ENCODE results near the gene NEU1. TPM values are rescaled to one million over a fixed set of nuclear protein-coding genes. Genes with fewer than 3 reads are reported as not detected.

NEU1 gene
- total and polyA plus RNA-seq, 2 experiments from 2014 or later, result 27.8 to 38.3 TPM

DNA sequence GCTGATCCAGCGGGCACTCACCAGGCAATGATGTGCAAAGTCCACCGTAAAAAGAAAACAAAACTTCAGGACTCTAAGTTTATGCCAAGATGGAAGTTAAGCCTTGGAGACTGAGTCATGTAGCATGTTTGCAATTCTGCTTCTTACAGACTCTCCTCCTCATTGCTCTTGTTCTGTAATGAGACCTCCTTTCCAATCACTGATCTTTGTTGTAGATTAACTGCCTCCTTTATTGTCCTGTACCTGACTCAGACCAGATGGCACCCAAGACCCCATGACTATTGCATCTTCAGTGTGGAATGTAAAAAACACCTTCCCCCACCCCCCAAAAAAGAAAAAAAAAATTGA, 11.2 kb downstream of the NEU1 start:
- no peaks in the 10 kb centered on the region for H3K9me2 ChIP-seq (ENCODE audit: insufficient read depth)
- H3K4me3 ChIP-seq, result no peak overlapping the region
- no peak overlapping the region for H3K27ac ChIP-seq
- H3F3A ChIP-seq (ENCODE audit: insufficient read depth), result peaks cover 8% of the 10 kb centered on the region; the same call in 1 of the 2 replicates
- H3K9me3 ChIP-seq (ENCODE audit: low read depth), result no peaks in the 10 kb centered on the region
- 25 to 37% methylated on average over 2 of the region's 2 CpGs for WGBS, 2 experiments (ENCODE audit: low coverage in 1 of 2, low lambda C conversion rate in 2 of 2, missing lambda C conversion rate in 2 of 2)
- no peak for TF ChIP-seq EZH2 (IDR thresholded peaks at IDR 0.05; ENCODE audit: insufficient read depth, poor library complexity, severe bottlenecking)
- no peak for TF ChIP-seq EZH2phosphoT487 (IDR thresholded peaks at IDR 0.05; ENCODE audit: insufficient read depth, low read depth)
- DNase-seq, result peak; percentile 54
- H3K4me1 ChIP-seq (ENCODE audit: insufficient read depth), result no peaks in the 10 kb centered on the region
- H3K9ac ChIP-seq, result no peak overlapping the region
- no peaks in the 10 kb centered on the region for H3K36me3 ChIP-seq (ENCODE audit: low read depth)
- H3K4me2 ChIP-seq (ENCODE audit: unreplicated experiment), result no peak overlapping the region
- in situ Hi-C loops (cut with MboI), result no loop called here
- no peaks in the 10 kb centered on the region for H3K79me2 ChIP-seq (ENCODE audit: insufficient read depth)
- H4K20me1 ChIP-seq (ENCODE audit: insufficient read depth), result no peaks in the 10 kb centered on the region
- H3K27me3 ChIP-seq (replicated peaks; ENCODE audit: insufficient read depth), result no peaks in the 10 kb centered on the region
- H2AFZ ChIP-seq, result no peak overlapping the region

- Histone ChIP-seq H3K4me2 (ENCODE audit: unreplicated experiment) (no peak overlapping the region), H3K9me3 (ENCODE audit: low read depth) (no peaks in the 10 kb centered on the region), H2AFZ (no peak overlapping the region), H3K4me3 (no peak overlapping the region), H3K27ac (no peak overlapping the region), H3F3A (ENCODE audit: insufficient read depth) (peaks cover 8% of the 10 kb centered on the region; the same call in 1 of the 2 replicates), H3K9ac (no peak overlapping the region), H3K4me1 (ENCODE audit: insufficient read depth) (no peaks in the 10 kb centered on the region), H3K9me2 (ENCODE audit: insufficient read depth) (no peaks in the 10 kb centered on the region), H3K27me3 (replicated peaks; ENCODE audit: insufficient read depth) (no peaks in the 10 kb centered on the region), H4K20me1 (ENCODE audit: insufficient read depth) (no peaks in the 10 kb centered on the region), H3K79me2 (ENCODE audit: insufficient read depth) (no peaks in the 10 kb centered on the region), H3K36me3 (ENCODE audit: low read depth) (no peaks in the 10 kb centered on the region)
- no peak for TF ChIP-seq EZH2 (IDR thresholded peaks at IDR 0.05; ENCODE audit: insufficient read depth, poor library complexity, severe bottlenecking)
- TF ChIP-seq EZH2phosphoT487 (IDR thresholded peaks at IDR 0.05; ENCODE audit: insufficient read depth, low read depth), result no peak
- in situ Hi-C loops (cut with MboI), result no loop called here
- 91 to 95% methylated on average over 2 of the region's 2 CpGs for WGBS, 2 experiments (ENCODE audit: low coverage in 1 of 2, low lambda C conversion rate in 2 of 2, missing lambda C conversion rate in 2 of 2)
- no peak for DNase-seq
Observed at GRCh38 chr6:31850765-31851484, 11.7 kb downstream of the NEU1 start.

DNA sequence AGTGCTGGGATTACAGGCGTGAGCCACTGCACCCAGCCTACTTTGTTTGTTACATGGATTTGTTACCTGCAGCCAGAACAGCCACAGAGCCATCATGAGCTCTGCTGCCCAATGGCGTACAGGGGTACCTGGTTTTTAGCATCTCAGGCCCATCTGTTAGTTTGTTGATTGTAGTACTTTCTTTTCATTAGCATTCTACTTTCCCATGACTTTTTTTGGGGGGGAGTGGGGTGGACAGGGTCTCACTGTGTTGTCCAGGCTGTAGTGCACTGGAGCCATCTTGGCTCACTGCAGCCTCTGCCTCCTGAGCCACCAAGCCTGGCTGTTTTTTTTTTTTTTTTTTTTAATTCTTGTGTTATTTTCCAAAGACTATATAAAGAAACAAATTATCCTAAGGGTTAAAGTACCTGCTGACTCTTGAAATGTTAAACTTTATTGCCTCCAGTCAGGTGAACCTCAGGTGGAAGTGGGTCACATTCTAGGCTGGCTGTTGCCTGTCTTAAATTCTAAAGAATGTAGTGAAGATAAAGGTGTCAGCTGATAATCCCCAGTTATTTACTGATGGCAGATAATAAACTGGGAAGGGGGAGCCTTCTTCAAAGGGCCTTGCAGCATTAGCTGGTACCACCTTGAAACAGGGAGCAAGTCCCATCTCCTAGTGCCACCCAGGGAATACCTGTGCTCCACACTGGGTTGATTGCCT, 15.2 kb downstream of the NEU1 start:
- peaks cover 8% of the 10 kb centered on the region; the same call in 1 of the 2 replicates for H3F3A ChIP-seq (ENCODE audit: insufficient read depth)
- no peak overlapping the region for H3K4me3 ChIP-seq
- H3K9ac ChIP-seq, result no peak overlapping the region
- DNase-seq, result no peak
- no peak overlapping the region for H3K27ac ChIP-seq
- in situ Hi-C loops (cut with MboI), result no loop called here
- no peaks in the 10 kb centered on the region for H3K36me3 ChIP-seq (ENCODE audit: low read depth)
- TF ChIP-seq EZH2 (IDR thresholded peaks at IDR 0.05; ENCODE audit: insufficient read depth, poor library complexity, severe bottlenecking) (no peak), EZH2phosphoT487 (IDR thresholded peaks at IDR 0.05; ENCODE audit: insufficient read depth, low read depth) (no peak)
- no peak overlapping the region for H3K4me2 ChIP-seq (ENCODE audit: unreplicated experiment)
- no peaks in the 10 kb centered on the region for H3K4me1 ChIP-seq (ENCODE audit: insufficient read depth)
- no peaks in the 10 kb centered on the region for H3K27me3 ChIP-seq (replicated peaks; ENCODE audit: insufficient read depth)
- no peaks in the 10 kb centered on the region for H4K20me1 ChIP-seq (ENCODE audit: insufficient read depth)
- H3K79me2 ChIP-seq (ENCODE audit: insufficient read depth), result no peaks in the 10 kb centered on the region
- 91 to 100% methylated on average over 2 of the region's 2 CpGs for WGBS, 2 experiments (ENCODE audit: low coverage in 1 of 2, low lambda C conversion rate in 2 of 2, missing lambda C conversion rate in 2 of 2)
- H3K9me3 ChIP-seq (ENCODE audit: low read depth), result no peaks in the 10 kb centered on the region
- H2AFZ ChIP-seq, result no peak overlapping the region
- no peaks in the 10 kb centered on the region for H3K9me2 ChIP-seq (ENCODE audit: insufficient read depth)

DNA sequence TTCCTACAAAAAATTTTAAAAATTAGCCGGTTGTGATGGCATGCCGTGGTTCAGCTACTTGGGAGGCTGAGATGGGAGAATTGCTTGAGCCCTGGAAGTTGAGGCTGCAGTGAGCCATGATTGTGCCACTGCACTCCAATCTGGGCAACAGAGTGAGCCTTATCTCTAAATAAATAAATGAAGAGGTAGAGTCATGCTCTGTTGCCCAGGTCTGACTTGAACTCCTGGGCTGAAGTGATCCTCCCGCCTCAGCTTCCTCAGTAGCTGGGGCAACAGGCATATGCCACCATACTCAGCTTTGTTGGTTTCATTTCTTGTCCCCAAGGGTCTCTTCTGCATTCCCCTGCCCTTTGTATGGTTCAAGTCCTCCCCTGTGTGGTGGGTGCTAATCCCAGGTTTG, 18.1 kb downstream of the NEU1 start:
- no peak overlapping the region for H3K9ac ChIP-seq
- no peak overlapping the region for H3K27ac ChIP-seq
- TF ChIP-seq EZH2phosphoT487 (IDR thresholded peaks at IDR 0.05; ENCODE audit: insufficient read depth, low read depth), result no peak
- TF ChIP-seq EZH2 (IDR thresholded peaks at IDR 0.05; ENCODE audit: insufficient read depth, poor library complexity, severe bottlenecking), result no peak
- no peaks in the 10 kb centered on the region for H3K9me2 ChIP-seq (ENCODE audit: insufficient read depth)
- DNase-seq, result no peak
- no peak overlapping the region for H2AFZ ChIP-seq
- peaks cover 17% of the 10 kb centered on the region for H3K36me3 ChIP-seq (ENCODE audit: low read depth)
- no peaks in the 10 kb centered on the region for H3K27me3 ChIP-seq (replicated peaks; ENCODE audit: insufficient read depth)
- peaks cover 23% of the 10 kb centered on the region for H3F3A ChIP-seq (ENCODE audit: insufficient read depth)
- no peak overlapping the region for H3K4me2 ChIP-seq (ENCODE audit: unreplicated experiment)
- H3K9me3 ChIP-seq (ENCODE audit: low read depth), result no peaks in the 10 kb centered on the region
- in situ Hi-C loops (cut with MboI), result no loop called here
- 0 out of 2 replicates have a peak, but pooled peaks cover 1% of the 10 kb centered on the region for H3K79me2 ChIP-seq (ENCODE audit: insufficient read depth)
- H3K4me1 ChIP-seq (ENCODE audit: insufficient read depth), result no peaks in the 10 kb centered on the region
- no peaks in the 10 kb centered on the region; the same call in 1 of the 2 replicates for H4K20me1 ChIP-seq (ENCODE audit: insufficient read depth)
- no peak overlapping the region for H3K4me3 ChIP-seq
- 100% methylated on average over 3 of the region's 3 CpGs for WGBS, 2 experiments (ENCODE audit: low coverage in 1 of 2, low lambda C conversion rate in 2 of 2, missing lambda C conversion rate in 2 of 2)
